Ovary (tissue), 3 donors: ENCODE data around the gene TBX1.

ENCODE experiments used
- EP300 ChIP-seq: sonication (generic); formaldehyde crosslinking; IDR thresholded peaks from one replicate; pipeline ENCODE4 v1.6.1; 2017; ENCODE audit warnings: antibody characterized with exemption
- POLR2A ChIP-seq: fragments of 450-650 bp; IDR thresholded peaks from one replicate; pipeline ENCODE4 v1.6.1; 2017; ENCODE audit warnings: antibody characterized with exemption, mild to moderate bottlenecking, moderate library complexity
- TF ChIP-seq, protein P1 (sequence below), 3 donors: fragments of 450-650 bp in 2 of 3; fragments of 200-600 bp in 1 of 3; IDR thresholded peaks; one replicate each; pipeline versions ENCODE4 v1.5.1 to v1.8.0; 2016 to 2022; ENCODE audit warnings: antibody characterized with exemption in 3 of 3, mild to moderate bottlenecking in 1 of 3
- donor health status: DM: no; HTN: no; CAD: no.

DNA sequence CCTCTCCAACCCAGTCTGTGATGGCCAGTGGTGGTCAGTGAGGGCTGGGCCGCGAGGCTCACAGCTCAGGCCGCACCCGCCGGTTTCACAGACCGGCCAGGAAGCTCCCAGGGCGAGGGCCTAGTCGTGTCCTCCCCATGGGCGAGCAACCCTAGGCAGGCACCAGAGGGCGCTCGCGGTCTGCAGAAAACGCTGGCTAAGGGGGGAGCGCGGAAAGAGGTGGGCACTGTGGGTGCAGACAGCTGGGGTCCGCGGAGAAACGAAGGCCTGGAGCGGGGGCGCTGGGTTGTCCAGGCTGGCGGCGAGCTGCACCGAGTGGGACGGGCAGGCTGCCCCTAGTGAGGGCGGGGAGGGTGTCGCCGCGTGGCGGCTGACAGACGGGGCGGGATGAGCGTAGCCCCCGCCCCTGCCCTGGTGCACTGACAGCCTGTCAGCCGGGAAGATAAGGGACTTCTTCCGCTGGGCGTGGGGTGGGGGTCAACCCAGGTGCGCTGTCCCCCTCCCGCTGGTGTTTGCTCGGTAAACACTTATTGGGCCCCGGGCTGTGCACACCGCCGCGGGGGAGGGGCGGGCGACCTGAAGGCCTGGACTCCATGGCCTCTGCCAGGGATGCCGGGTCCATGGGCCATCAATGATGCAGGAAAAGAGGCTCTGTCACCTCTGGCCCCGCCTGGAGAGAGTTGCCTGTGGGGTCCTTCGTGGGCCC lies 29.8 kb upstream of the TBX1 start:
- TF ChIP-seq POLR2A (no peak), EP300 (no peak)
- TF ChIP-seq, protein P1, sequence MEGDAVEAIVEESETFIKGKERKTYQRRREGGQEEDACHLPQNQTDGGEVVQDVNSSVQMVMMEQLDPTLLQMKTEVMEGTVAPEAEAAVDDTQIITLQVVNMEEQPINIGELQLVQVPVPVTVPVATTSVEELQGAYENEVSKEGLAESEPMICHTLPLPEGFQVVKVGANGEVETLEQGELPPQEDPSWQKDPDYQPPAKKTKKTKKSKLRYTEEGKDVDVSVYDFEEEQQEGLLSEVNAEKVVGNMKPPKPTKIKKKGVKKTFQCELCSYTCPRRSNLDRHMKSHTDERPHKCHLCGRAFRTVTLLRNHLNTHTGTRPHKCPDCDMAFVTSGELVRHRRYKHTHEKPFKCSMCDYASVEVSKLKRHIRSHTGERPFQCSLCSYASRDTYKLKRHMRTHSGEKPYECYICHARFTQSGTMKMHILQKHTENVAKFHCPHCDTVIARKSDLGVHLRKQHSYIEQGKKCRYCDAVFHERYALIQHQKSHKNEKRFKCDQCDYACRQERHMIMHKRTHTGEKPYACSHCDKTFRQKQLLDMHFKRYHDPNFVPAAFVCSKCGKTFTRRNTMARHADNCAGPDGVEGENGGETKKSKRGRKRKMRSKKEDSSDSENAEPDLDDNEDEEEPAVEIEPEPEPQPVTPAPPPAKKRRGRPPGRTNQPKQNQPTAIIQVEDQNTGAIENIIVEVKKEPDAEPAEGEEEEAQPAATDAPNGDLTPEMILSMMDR (IDR thresholded peaks at IDR 0.05) = peak; percentile 89 to 97 (median 95)
